Measurements from ENCODE around the gene CHST8.

- TF ChIP-seq CTCF (IDR thresholded peaks at IDR 0.05; ENCODE audit: insufficient read depth, low read length) (no peak), POLR2AphosphoS5 (IDR thresholded peaks at IDR 0.05; ENCODE audit: low read depth) (no peak), GABPA (IDR thresholded peaks at IDR 0.05; ENCODE audit: low read depth) (no peak), SPI1 (IDR thresholded peaks at IDR 0.05; ENCODE audit: borderline replicate concordance, low read depth) (no peak)
- TF ChIP-seq, protein P1, sequence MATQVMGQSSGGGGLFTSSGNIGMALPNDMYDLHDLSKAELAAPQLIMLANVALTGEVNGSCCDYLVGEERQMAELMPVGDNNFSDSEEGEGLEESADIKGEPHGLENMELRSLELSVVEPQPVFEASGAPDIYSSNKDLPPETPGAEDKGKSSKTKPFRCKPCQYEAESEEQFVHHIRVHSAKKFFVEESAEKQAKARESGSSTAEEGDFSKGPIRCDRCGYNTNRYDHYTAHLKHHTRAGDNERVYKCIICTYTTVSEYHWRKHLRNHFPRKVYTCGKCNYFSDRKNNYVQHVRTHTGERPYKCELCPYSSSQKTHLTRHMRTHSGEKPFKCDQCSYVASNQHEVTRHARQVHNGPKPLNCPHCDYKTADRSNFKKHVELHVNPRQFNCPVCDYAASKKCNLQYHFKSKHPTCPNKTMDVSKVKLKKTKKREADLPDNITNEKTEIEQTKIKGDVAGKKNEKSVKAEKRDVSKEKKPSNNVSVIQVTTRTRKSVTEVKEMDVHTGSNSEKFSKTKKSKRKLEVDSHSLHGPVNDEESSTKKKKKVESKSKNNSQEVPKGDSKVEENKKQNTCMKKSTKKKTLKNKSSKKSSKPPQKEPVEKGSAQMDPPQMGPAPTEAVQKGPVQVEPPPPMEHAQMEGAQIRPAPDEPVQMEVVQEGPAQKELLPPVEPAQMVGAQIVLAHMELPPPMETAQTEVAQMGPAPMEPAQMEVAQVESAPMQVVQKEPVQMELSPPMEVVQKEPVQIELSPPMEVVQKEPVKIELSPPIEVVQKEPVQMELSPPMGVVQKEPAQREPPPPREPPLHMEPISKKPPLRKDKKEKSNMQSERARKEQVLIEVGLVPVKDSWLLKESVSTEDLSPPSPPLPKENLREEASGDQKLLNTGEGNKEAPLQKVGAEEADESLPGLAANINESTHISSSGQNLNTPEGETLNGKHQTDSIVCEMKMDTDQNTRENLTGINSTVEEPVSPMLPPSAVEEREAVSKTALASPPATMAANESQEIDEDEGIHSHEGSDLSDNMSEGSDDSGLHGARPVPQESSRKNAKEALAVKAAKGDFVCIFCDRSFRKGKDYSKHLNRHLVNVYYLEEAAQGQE (IDR thresholded peaks at IDR 0.05; ENCODE audit: insufficient replicate concordance, low read depth): no peak
These were observed 17.1 kb upstream of the CHST8 start for GRCh38 chr19:33604651-33605050.

Data from HL-60 (cell line).